Measurements from ENCODE around the gene KAZN.

The KAZN gene

DNA sequence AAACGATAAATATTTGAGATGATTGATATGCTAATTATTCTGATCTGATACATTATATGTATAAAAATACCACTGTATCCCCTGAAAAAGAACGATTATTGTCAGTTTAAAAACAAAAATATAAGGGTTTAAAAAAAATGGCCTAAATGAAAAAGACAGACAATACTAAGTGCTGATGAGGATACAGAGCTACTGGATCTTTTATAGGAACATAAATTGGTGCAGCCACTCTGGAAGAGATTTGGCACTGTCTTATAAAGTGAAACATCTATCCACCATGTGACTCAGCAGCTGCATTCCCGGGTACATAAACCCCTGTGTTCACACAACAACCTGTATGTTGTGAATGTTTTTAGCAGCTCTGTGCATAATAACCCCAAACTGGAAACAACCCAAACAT lies 44.2 kb downstream of the KAZN start:
- TF ChIP-seq CREB1 (IDR thresholded peaks at IDR 0.05; ENCODE audit: low read depth) (no peak), REST (IDR thresholded peaks at IDR 0.05; ENCODE audit: low read depth) (no peak), EP300 (IDR thresholded peaks at IDR 0.05; ENCODE audit: borderline replicate concordance) (no peak), ZBTB7A (IDR thresholded peaks at IDR 0.05; ENCODE audit: low read depth) (no peak), RAD21 (IDR thresholded peaks at IDR 0.05; ENCODE audit: low read depth) (no peak), TAF1 (IDR thresholded peaks at IDR 0.05; ENCODE audit: low read depth) (no peak), YY1 (IDR thresholded peaks at IDR 0.05; ENCODE audit: low read depth) (no peak), NFIC (IDR thresholded peaks at IDR 0.05) (no peak), TEAD4 (IDR thresholded peaks at IDR 0.05) (no peak), TCF12 (IDR thresholded peaks at IDR 0.05; ENCODE audit: low read depth) (no peak), CEBPB (IDR thresholded peaks at IDR 0.05) (no peak), FOXM1 (IDR thresholded peaks at IDR 0.05; ENCODE audit: borderline replicate concordance, low read depth) (no peak), EGR1 (IDR thresholded peaks at IDR 0.05) (no peak)
- TF ChIP-seq, protein P1, sequence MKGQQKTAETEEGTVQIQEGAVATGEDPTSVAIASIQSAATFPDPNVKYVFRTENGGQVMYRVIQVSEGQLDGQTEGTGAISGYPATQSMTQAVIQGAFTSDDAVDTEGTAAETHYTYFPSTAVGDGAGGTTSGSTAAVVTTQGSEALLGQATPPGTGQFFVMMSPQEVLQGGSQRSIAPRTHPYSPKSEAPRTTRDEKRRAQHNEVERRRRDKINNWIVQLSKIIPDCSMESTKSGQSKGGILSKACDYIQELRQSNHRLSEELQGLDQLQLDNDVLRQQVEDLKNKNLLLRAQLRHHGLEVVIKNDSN (IDR thresholded peaks at IDR 0.05) = no peak
- TF ChIP-seq, protein P2, sequence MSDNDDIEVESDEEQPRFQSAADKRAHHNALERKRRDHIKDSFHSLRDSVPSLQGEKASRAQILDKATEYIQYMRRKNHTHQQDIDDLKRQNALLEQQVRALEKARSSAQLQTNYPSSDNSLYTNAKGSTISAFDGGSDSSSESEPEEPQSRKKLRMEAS (IDR thresholded peaks at IDR 0.05) = no peak

DNA sequence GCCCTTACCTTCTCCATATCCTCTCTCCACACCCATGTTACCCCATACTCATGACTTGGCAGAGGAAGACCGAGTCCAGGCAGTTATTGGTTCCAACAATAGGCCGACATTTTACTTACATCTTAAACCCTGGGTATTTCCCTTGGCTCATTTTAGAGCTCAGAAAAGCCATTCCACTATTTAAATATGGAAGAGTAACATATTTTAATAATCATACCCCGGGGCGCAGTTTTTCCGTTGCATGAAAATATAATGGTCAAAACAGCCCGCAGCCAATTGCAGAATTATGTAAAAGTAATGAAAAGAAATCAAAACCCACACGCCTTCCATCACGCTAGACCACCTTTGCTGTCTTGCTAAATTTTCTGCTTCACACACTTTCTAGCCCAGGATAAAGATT lies 48.5 kb downstream of the KAZN start:
- no peak for TF ChIP-seq RAD21 (IDR thresholded peaks at IDR 0.05; ENCODE audit: low read depth)
- no peak for TF ChIP-seq FOXM1 (IDR thresholded peaks at IDR 0.05; ENCODE audit: borderline replicate concordance, low read depth)
- TF ChIP-seq NFIC (IDR thresholded peaks at IDR 0.05) = no peak
- no peak for TF ChIP-seq EGR1 (IDR thresholded peaks at IDR 0.05)
- TF ChIP-seq CREB1 (IDR thresholded peaks at IDR 0.05; ENCODE audit: low read depth) = no peak
- no peak for TF ChIP-seq CEBPB (IDR thresholded peaks at IDR 0.05)

DNA sequence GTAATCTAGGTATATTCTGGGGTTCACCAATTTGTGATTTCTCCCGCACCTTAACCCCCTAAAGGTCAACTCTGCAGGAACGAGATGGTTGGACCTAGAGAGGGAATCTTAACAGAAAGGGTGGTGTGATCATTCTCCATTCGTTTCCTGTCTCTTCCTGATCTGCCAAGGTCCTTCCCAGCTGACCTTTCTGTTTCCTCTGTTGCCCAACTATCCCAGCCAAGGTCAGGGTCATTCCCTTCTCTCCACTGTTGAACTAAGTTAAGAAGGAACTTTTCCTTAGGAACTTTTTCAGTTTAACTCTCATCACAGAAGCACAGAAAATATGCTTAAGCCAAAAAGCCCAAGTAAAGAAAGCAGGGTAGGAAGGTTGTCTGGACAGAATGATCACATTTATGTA lies 49.3 kb downstream of the KAZN start:
- TF ChIP-seq TAF1 (IDR thresholded peaks at IDR 0.05; ENCODE audit: low read depth) = no peak
- no peak for TF ChIP-seq ZBTB7A (IDR thresholded peaks at IDR 0.05; ENCODE audit: low read depth)
- no peak for TF ChIP-seq RAD21 (IDR thresholded peaks at IDR 0.05; ENCODE audit: low read depth)

- no peak for TF ChIP-seq EP300 (IDR thresholded peaks at IDR 0.05; ENCODE audit: borderline replicate concordance)
Observed at GRCh38 chr1:14648391-14648790, 49.9 kb downstream of the KAZN start.

- TF ChIP-seq ZBTB7A (IDR thresholded peaks at IDR 0.05; ENCODE audit: low read depth) (no peak), NFIC (IDR thresholded peaks at IDR 0.05) (no peak), CREB1 (IDR thresholded peaks at IDR 0.05; ENCODE audit: low read depth) (no peak), RAD21 (IDR thresholded peaks at IDR 0.05; ENCODE audit: low read depth) (no peak), CEBPB (IDR thresholded peaks at IDR 0.05) (no peak), REST (IDR thresholded peaks at IDR 0.05; ENCODE audit: low read depth) (no peak), TEAD4 (IDR thresholded peaks at IDR 0.05) (no peak), TAF1 (IDR thresholded peaks at IDR 0.05; ENCODE audit: low read depth) (no peak), TCF12 (IDR thresholded peaks at IDR 0.05; ENCODE audit: low read depth) (no peak), EGR1 (IDR thresholded peaks at IDR 0.05) (no peak), YY1 (IDR thresholded peaks at IDR 0.05; ENCODE audit: low read depth) (no peak), EP300 (IDR thresholded peaks at IDR 0.05; ENCODE audit: borderline replicate concordance) (no peak)
- TF ChIP-seq, protein P2 (IDR thresholded peaks at IDR 0.05) = no peak
- TF ChIP-seq, protein P1 (IDR thresholded peaks at IDR 0.05) = no peak
Observed at GRCh38 chr1:14648896-14649855, 50.7 kb downstream of the KAZN start.

DNA sequence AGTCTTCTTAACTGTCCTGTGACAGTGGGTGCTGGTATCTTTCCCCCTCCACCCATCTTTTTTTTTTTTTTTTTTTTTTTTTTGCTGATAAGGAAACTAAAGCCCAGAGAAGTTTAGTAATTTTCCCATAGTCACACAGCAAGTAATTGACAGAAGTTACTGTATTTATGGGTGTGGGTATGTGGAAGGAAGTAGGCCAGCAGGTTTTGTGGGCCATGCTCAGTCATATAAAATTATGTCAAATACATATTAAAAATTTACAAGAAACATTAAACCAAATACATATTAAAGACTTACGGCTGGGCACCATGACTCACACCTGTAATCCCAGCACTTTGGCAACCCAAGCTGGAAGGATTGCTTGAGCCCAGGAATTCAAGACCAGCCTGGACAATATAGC lies 51.5 kb downstream of the KAZN start:
- TF ChIP-seq TAF1 (IDR thresholded peaks at IDR 0.05; ENCODE audit: low read depth) = no peak
- TF ChIP-seq ZBTB7A (IDR thresholded peaks at IDR 0.05; ENCODE audit: low read depth) = no peak
- no peak for TF ChIP-seq EP300 (IDR thresholded peaks at IDR 0.05; ENCODE audit: borderline replicate concordance)
- TF ChIP-seq TCF12 (IDR thresholded peaks at IDR 0.05; ENCODE audit: low read depth) = no peak
- TF ChIP-seq, protein P2 (IDR thresholded peaks at IDR 0.05) = no peak
- no peak for TF ChIP-seq REST (IDR thresholded peaks at IDR 0.05; ENCODE audit: low read depth)
- no peak for TF ChIP-seq CREB1 (IDR thresholded peaks at IDR 0.05; ENCODE audit: low read depth)
- TF ChIP-seq, protein P1 (IDR thresholded peaks at IDR 0.05) = no peak
- TF ChIP-seq CEBPB (IDR thresholded peaks at IDR 0.05) = no peak
- no peak for TF ChIP-seq TEAD4 (IDR thresholded peaks at IDR 0.05)
- TF ChIP-seq RAD21 (IDR thresholded peaks at IDR 0.05; ENCODE audit: low read depth) = no peak
- no peak for TF ChIP-seq EGR1 (IDR thresholded peaks at IDR 0.05)
- TF ChIP-seq FOXM1 (IDR thresholded peaks at IDR 0.05; ENCODE audit: borderline replicate concordance, low read depth) = no peak
- TF ChIP-seq NFIC (IDR thresholded peaks at IDR 0.05) = no peak
- no peak for TF ChIP-seq YY1 (IDR thresholded peaks at IDR 0.05; ENCODE audit: low read depth)
